K562 (cell line): ENCODE results near the gene SIAE.

Source experiments
- ARNT ChIP-seq, 2 experiments: fragments of 450-650 bp; IDR thresholded peaks; 2 replicates each; pipeline ENCODE4 v1.6.1; 2016; ENCODE audit warnings: mild to moderate bottlenecking in 1 of 2
- CBX3 ChIP-seq, 2 experiments: IDR thresholded peaks; 1 replicate in 1 of 2; 2 replicates in 1 of 2; pipeline ENCODE4 v1.6.1; 2012; ENCODE audit warnings: inconsistent platforms in 2 of 2, low read length in 2 of 2, borderline replicate concordance in 1 of 2, control low read depth in 1 of 2
- CTCF ChIP-seq, 3 experiments: IDR thresholded peaks in 2 of 3; conservative IDR thresholded peaks in 1 of 3; 2 replicates each; pipeline ENCODE4 v1.5.1; 2011 to 2012; ENCODE audit warnings: low read length in 3 of 3, mild to moderate bottlenecking in 3 of 3, control low read depth in 2 of 3, improper control_type of control experiment in 1 of 3, inconsistent platforms in 1 of 3, low read depth in 1 of 3, mixed read lengths in 1 of 3, moderate library complexity in 1 of 3; ENCODE audit not compliant: insufficient read depth in 2 of 3
- E2F8 ChIP-seq: fragments of 450-650 bp; IDR thresholded peaks from 2 replicates; pipeline ENCODE4 v1.7.1; 2018; ENCODE audit warnings: mild to moderate bottlenecking, low read depth; ENCODE audit not compliant: partially characterized antibody
- GATA2 ChIP-seq: sonication (generic); formaldehyde crosslinking; IDR thresholded peaks from 2 replicates; pipeline ENCODE4 v1.4.0; 2020; ENCODE audit warnings: mild to moderate bottlenecking, missing genetic modification reagents
- NCOR1 ChIP-seq: fragments of 450-650 bp; IDR thresholded peaks from 2 replicates; pipeline ENCODE4 v1.6.1; 2016; ENCODE audit warnings: mild to moderate bottlenecking, moderate library complexity
- NR3C1 ChIP-seq: sonication (generic); formaldehyde crosslinking; IDR thresholded peaks from 2 replicates; pipeline ENCODE4 v1.8.1; 2022; ENCODE audit warnings: missing genetic modification reagents
- RBM22 ChIP-seq: fragments of 200-400 bp; formaldehyde crosslinking; IDR thresholded peaks from 2 replicates; pipeline ENCODE4 v1.6.1; 2018; ENCODE audit warnings: low read length, low read depth; ENCODE audit not compliant: poor library complexity, severe bottlenecking
- TCF7L2 ChIP-seq: fragments of 150-350 bp; IDR thresholded peaks from 2 replicates; pipeline ENCODE4 v1.6.1; 2016; ENCODE audit warnings: low read depth, mild to moderate bottlenecking, low read length, moderate library complexity
- ZNF124 ChIP-seq: sonication (generic); formaldehyde crosslinking; IDR thresholded peaks from 2 replicates; pipeline ENCODE4 v1.8.1; 2022; ENCODE audit warnings: missing genetic modification reagents
- ZNF830 ChIP-seq: fragments of 250-450 bp; sonication (Bioruptor Pico); IDR thresholded peaks from 2 replicates; pipeline ENCODE4 v1.5.0; 2021; ENCODE audit warnings: mild to moderate bottlenecking
- TF ChIP-seq, protein P1 (sequence below): fragments of 450-650 bp; IDR thresholded peaks from 2 replicates; pipeline ENCODE4 v1.6.1; 2016; ENCODE audit warnings: borderline replicate concordance

DNA sequence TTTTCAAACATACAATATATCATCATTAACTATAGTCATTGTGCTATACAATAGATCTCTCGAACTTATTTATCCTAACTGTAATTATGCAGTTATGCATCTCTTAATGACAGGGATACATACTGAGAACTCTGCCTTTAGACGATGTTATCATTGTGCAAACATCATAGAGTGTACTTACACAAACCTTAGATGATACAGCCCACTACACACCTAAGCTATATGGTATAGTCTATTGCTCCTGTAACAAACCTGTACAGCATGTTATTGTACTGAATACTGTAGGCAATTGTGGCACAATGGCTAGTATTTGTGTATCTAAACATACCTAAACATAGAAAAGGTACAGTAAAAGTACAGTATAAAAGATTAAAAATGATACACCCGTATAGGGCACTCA, 38.9 kb upstream of the SIAE start:
- TF ChIP-seq NCOR1 (no peak), CTCF (IDR thresholded peaks at IDR 0.05 in 2 of 3, conservative IDR thresholded peaks at IDR 0.05 in 1 of 3; ENCODE audit: insufficient read depth in 2 of 3, low read depth in 1 of 3, low read length in 3 of 3) (no peak), RBM22 (no peak), ZNF124 (CRISPR knock-in tag) (no peak), TCF7L2 (no peak), E2F8 (no peak), NR3C1 (CRISPR knock-in tag) (no peak), ZNF830 (CRISPR knock-in tag) (no peak), GATA2 (no peak), CBX3 (IDR thresholded peaks at IDR 0.05; ENCODE audit: borderline replicate concordance in 1 of 2, low read length in 2 of 2) (no peak), ARNT (IDR thresholded peaks at IDR 0.05) (no peak)
- TF ChIP-seq, protein P1, sequence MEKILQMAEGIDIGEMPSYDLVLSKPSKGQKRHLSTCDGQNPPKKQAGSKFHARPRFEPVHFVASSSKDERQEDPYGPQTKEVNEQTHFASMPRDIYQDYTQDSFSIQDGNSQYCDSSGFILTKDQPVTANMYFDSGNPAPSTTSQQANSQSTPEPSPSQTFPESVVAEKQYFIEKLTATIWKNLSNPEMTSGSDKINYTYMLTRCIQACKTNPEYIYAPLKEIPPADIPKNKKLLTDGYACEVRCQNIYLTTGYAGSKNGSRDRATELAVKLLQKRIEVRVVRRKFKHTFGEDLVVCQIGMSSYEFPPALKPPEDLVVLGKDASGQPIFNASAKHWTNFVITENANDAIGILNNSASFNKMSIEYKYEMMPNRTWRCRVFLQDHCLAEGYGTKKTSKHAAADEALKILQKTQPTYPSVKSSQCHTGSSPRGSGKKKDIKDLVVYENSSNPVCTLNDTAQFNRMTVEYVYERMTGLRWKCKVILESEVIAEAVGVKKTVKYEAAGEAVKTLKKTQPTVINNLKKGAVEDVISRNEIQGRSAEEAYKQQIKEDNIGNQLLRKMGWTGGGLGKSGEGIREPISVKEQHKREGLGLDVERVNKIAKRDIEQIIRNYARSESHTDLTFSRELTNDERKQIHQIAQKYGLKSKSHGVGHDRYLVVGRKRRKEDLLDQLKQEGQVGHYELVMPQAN = no peak
